Fibroblast of lung (primary cell): Measurements from ENCODE around the gene LPIN3.

Experiments
- EZH2 ChIP-seq: IDR thresholded peaks from 2 replicates; pipeline ENCODE4 v1.5.1; 2012; ENCODE audit warnings: low read length, control low read depth, mild to moderate bottlenecking; ENCODE audit errors: missing control alignments
- TF ChIP-seq, protein P1 (sequence below), 2 donors: IDR thresholded peaks in 1 of 2; conservative IDR thresholded peaks in 1 of 2; 1 replicate in 1 of 2; 2 replicates in 1 of 2; pipeline ENCODE4 v1.5.1; 2011 to 2012; ENCODE audit warnings: low read length in 2 of 2, control low read depth in 1 of 2, inconsistent platforms in 1 of 2, low read depth in 1 of 2, mild to moderate bottlenecking in 1 of 2

- TF ChIP-seq, protein P1, sequence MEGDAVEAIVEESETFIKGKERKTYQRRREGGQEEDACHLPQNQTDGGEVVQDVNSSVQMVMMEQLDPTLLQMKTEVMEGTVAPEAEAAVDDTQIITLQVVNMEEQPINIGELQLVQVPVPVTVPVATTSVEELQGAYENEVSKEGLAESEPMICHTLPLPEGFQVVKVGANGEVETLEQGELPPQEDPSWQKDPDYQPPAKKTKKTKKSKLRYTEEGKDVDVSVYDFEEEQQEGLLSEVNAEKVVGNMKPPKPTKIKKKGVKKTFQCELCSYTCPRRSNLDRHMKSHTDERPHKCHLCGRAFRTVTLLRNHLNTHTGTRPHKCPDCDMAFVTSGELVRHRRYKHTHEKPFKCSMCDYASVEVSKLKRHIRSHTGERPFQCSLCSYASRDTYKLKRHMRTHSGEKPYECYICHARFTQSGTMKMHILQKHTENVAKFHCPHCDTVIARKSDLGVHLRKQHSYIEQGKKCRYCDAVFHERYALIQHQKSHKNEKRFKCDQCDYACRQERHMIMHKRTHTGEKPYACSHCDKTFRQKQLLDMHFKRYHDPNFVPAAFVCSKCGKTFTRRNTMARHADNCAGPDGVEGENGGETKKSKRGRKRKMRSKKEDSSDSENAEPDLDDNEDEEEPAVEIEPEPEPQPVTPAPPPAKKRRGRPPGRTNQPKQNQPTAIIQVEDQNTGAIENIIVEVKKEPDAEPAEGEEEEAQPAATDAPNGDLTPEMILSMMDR (conservative IDR thresholded peaks at IDR 0.05 in 1 of 2, IDR thresholded peaks at IDR 0.05 in 1 of 2; ENCODE audit: low read depth in 1 of 2, low read length in 2 of 2) = no peak
- no peak for TF ChIP-seq EZH2
Measured at GRCh38 chr20:41355192-41355591, 14.6 kb downstream of the LPIN3 start.
